HFFc6 (cell line): ENCODE results near the gene BBOX1. TPM values are rescaled to one million over a fixed set of nuclear protein-coding genes. Genes with fewer than 3 reads are reported as not detected.

ENCODE experiments used
- DNase-seq: peaks from one replicate; pipeline ENCODE4 v3.0.0-alpha.2; 2018
- H3K27ac Mint-ChIP-seq: 2 replicates; pipeline ENCODE4 v1.8.0; 2020; ENCODE audit warnings: mild to moderate bottlenecking, mixed read lengths
- H3K27me3 Mint-ChIP-seq: 2 replicates; pipeline ENCODE4 v1.8.0; 2021; ENCODE audit warnings: mild to moderate bottlenecking, moderate library complexity, mixed read lengths; ENCODE audit not compliant: insufficient read depth
- H3K36me3 Mint-ChIP-seq: 2 replicates; pipeline ENCODE4 v1.8.0; 2021; ENCODE audit warnings: low read depth, mixed read lengths
- H3K4me1 Mint-ChIP-seq: 2 replicates; pipeline ENCODE4 v1.8.0; 2020; ENCODE audit warnings: low read depth, mixed read lengths
- H3K4me3 Mint-ChIP-seq: 2 replicates; pipeline ENCODE4 v1.8.0; 2020; ENCODE audit warnings: mild to moderate bottlenecking, moderate library complexity, mixed read lengths
- H3K9me3 Mint-ChIP-seq: 2 replicates; pipeline ENCODE4 v1.8.0; 2020; ENCODE audit warnings: mild to moderate bottlenecking, mixed read lengths
- CTCF ChIP-seq: fragments of 200-600 bp; sonication (generic); IDR thresholded peaks from 2 replicates; pipeline ENCODE4 v1.5.0; 2021; ENCODE audit warnings: antibody characterized with exemption, mild to moderate bottlenecking
- total RNA-seq, 6 experiments: library from RNA; stranded (reverse); fragmentation: NEBNext Ultra II Directional; extraction: Animal tissue kit (Norgen Biotek cat#: 25700); gene quantifications; 2 replicates in 1 of 6; 3 replicates in 5 of 6; pipeline ENCODE4 v1.2.3, GENCODE V29; 2021

The BBOX1 gene
- total RNA-seq, 6 experiments from 2014 or later = not detected

GRCh38 chr11:27046956-27047355 is 6.3 kb downstream of the BBOX1 start:
- Mint-ChIP-seq H3K27me3 (peaks cover 3% of the 10 kb centered on the region), H3K9me3 (peaks cover 41% of the 10 kb centered on the region), H3K4me1 (no peaks in the 10 kb centered on the region), H3K27ac (no peak overlapping the region), H3K36me3 (peaks cover 28% of the 10 kb centered on the region), H3K4me3 (no peak overlapping the region)
- no peak for TF ChIP-seq CTCF
- no peak for DNase-seq

GRCh38 chr11:27052668-27053067 is 12.1 kb downstream of the BBOX1 start:
- H3K9me3 Mint-ChIP-seq = peaks cover 27% of the 10 kb centered on the region
- no peaks in the 10 kb centered on the region; the same call in 1 of the 2 replicates for H3K27me3 Mint-ChIP-seq
- H3K27ac Mint-ChIP-seq = no peak overlapping the region
- TF ChIP-seq CTCF = no peak
- no peak overlapping the region for H3K4me3 Mint-ChIP-seq
- H3K36me3 Mint-ChIP-seq = peaks cover 15% of the 10 kb centered on the region
- DNase-seq = no peak
- peaks cover 6% of the 10 kb centered on the region for H3K4me1 Mint-ChIP-seq

GRCh38 chr11:27055065-27055682 is 14.6 kb downstream of the BBOX1 start:
- Mint-ChIP-seq H3K4me1 (peaks cover 20% of the 10 kb centered on the region), H3K27me3 (no peaks in the 10 kb centered on the region), H3K9me3 (peaks cover 20% of the 10 kb centered on the region), H3K36me3 (peaks cover 12% of the 10 kb centered on the region), H3K27ac (no peak overlapping the region), H3K4me3 (no peak overlapping the region)
- no peak for TF ChIP-seq CTCF
- no peak for DNase-seq

GRCh38 chr11:27057091-27057780 is 16.6 kb downstream of the BBOX1 start:
- no peak for TF ChIP-seq CTCF
- H3K27ac Mint-ChIP-seq = no peak overlapping the region
- H3K4me3 Mint-ChIP-seq = no peak overlapping the region
- H3K27me3 Mint-ChIP-seq = no peaks in the 10 kb centered on the region
- DNase-seq = no peak
- peaks cover 5% of the 10 kb centered on the region for H3K36me3 Mint-ChIP-seq
- H3K4me1 Mint-ChIP-seq = peaks cover 29% of the 10 kb centered on the region
- peaks cover 11% of the 10 kb centered on the region for H3K9me3 Mint-ChIP-seq

- peak overlapping the region; percentile 36 for H3K4me3 Mint-ChIP-seq
- peaks cover 5% of the 10 kb centered on the region for H3K36me3 Mint-ChIP-seq
- H3K27me3 Mint-ChIP-seq = no peaks in the 10 kb centered on the region
- peaks cover 11% of the 10 kb centered on the region for H3K9me3 Mint-ChIP-seq
- DNase-seq = peak; percentile 77
- no peak for TF ChIP-seq CTCF
- peak overlapping the region; percentile 38 for H3K27ac Mint-ChIP-seq
- H3K4me1 Mint-ChIP-seq = peaks cover 29% of the 10 kb centered on the region
These were observed 17.8 kb downstream of the BBOX1 start for GRCh38 chr11:27058456-27058855.
